HG03521 (cell line): ENCODE measurements around the gene AHNAK.
"Not testable (repeated sequence)": the region's sequence is repeated elsewhere in the genome, so short reads cannot be mapped to it uniquely, and the experiment has no call there.

ENCODE experiments used
- ATAC-seq: cut with Tn5 transposase; IDR thresholded peaks from one replicate; pipeline ENCODE4 v1.9.1; 2021; ENCODE audit warnings: mild to moderate bottlenecking, moderate library complexity; ENCODE audit not compliant: unreplicated experiment

Gene AHNAK, protein sequence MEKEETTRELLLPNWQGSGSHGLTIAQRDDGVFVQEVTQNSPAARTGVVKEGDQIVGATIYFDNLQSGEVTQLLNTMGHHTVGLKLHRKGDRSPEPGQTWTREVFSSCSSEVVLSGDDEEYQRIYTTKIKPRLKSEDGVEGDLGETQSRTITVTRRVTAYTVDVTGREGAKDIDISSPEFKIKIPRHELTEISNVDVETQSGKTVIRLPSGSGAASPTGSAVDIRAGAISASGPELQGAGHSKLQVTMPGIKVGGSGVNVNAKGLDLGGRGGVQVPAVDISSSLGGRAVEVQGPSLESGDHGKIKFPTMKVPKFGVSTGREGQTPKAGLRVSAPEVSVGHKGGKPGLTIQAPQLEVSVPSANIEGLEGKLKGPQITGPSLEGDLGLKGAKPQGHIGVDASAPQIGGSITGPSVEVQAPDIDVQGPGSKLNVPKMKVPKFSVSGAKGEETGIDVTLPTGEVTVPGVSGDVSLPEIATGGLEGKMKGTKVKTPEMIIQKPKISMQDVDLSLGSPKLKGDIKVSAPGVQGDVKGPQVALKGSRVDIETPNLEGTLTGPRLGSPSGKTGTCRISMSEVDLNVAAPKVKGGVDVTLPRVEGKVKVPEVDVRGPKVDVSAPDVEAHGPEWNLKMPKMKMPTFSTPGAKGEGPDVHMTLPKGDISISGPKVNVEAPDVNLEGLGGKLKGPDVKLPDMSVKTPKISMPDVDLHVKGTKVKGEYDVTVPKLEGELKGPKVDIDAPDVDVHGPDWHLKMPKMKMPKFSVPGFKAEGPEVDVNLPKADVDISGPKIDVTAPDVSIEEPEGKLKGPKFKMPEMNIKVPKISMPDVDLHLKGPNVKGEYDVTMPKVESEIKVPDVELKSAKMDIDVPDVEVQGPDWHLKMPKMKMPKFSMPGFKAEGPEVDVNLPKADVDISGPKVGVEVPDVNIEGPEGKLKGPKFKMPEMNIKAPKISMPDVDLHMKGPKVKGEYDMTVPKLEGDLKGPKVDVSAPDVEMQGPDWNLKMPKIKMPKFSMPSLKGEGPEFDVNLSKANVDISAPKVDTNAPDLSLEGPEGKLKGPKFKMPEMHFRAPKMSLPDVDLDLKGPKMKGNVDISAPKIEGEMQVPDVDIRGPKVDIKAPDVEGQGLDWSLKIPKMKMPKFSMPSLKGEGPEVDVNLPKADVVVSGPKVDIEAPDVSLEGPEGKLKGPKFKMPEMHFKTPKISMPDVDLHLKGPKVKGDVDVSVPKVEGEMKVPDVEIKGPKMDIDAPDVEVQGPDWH (N-terminal part only)

DNA sequence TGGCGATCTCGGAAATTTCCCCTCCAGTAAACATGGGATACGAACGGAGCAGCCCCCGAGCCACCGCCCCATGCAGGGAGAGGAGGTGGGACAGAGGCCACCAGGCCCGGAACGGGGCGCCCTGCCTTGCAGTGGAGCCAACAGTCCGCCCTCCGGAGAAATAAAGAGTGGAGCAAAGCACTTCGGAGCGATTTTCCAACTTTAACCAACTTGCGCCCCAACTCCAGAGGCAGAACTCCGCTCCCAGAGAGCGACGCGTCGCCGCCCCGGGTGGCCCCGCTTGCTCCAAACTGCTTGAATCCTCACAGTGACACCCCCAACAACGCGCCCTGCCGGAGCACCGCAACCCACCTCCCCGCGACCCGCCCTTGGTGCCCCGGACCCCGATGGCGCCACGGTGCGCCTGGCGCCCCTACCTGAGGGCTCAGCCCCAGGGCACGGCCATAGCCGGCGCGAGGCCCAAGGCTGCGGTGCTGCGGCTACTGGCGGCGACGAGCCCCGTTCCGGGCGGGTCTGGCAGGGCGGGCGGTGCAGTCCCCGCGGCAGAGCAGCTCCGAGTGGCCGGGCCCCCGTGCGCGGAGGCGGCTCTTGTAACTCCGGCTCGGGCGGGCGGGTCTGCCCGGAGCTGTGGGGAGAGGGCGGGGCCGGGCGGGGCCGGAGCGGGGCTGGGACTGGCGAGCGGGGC is at the start of gene AHNAK:
Gene AHNAK, minus strand, starts transcription at position 563 of the 685 bp plus-strand sequence. CDS start 10,708 bp downstream, outside the sequence.
- no peak for ATAC-seq

DNA sequence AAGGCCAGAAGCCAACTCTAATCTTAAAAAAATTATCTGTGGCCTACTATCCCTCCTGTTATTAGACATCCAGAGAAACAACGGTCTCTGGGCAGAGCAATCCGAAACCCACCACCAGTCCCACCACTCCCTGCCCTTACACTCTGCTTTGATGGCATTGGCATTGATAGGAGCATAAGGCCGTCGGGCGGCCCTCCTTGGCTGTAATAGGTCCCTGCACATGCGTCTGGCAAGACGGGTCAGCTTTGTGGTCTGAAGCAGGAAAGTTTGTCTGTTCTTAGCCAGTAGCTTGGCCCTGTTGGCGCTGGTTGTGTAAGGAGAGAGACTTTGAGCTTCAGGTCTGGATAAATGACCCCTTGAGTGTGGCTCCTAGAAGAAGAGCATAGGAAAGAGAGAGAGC is 48.5 kb upstream of the AHNAK start:
- no peak for ATAC-seq

DNA sequence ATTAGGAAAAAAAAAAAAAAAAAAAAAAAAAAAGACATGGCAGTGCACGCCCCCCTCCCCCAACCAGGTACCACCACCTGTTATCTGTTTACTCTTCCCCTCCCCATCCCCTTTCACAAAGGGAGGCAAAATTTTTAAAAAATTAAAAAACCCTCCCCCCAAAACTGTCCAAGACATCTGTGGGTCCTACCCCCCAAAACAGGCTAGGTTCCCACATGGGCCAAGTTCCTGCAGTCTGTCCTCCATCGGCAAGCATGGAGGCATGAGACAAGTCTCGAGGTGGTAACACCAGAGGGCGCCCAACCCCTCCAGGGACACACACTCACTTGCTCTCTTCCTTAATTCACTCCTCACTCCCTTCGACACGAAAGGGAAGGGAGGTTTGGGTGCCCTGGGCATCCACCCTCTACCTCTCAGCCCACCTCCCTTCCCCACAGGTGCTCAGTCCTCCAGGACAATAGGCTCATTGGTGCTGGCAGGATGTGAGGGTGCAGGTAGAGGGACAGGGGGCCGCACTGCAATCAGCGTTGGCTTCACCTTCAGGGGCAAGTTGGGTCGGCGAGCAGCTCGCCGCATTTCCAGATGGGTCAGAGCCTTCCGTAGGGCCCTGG is 46.9 kb upstream of the AHNAK start:
- no peak for ATAC-seq

DNA sequence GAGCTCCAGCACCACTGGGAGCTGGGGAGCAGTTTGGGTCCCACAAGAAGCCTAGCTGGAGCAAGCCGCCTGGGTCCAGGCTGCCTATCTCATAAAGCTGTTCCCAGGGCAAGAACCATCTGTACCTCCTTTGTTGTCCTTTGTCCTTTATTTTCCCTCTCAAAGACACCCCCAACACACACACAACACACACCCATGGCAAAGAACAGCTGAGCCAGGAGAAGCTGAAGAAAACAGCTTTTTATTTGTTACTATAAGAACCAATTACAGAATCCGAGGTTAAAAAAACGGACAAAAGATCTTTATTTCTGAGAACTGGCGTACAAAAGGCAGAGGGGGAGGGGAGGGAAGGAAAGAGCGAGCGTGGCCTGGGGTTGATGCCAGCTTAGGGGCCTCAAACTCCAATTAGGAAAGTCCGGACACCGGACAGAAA is 46.4 kb upstream of the AHNAK start:
- no peak for ATAC-seq

DNA sequence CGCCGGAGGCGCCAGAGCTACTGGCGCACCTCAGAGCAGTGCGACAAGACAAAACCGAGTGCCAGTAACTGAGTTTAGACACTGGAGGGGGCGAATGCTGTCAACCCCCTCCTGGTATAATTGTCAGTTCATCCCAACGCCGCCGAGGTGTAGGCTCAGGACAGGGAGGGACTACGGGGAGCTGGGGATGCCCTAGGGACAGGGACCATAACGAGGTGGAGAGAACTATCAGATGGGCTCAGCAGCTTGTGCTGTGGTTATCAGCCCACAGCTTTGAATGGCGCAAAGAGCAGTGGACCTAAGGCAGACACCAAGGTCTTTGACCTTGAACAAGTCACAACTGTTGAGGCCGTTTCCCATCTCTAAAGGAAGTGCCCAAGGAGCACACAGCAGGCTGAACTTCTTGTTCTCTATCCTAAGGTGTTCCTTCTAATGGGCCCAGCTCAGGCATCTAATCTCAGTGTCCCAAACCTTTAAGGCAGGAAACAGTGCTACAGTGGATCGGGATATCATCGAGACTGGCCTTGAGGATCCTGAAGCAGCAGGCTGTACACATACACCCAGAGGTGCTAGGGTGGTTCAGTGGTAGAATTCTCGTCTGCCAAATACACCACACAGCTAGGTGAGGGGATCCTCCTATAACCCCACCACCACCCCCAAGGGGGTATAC is 45.7 kb upstream of the AHNAK start:
- no peak for ATAC-seq

DNA sequence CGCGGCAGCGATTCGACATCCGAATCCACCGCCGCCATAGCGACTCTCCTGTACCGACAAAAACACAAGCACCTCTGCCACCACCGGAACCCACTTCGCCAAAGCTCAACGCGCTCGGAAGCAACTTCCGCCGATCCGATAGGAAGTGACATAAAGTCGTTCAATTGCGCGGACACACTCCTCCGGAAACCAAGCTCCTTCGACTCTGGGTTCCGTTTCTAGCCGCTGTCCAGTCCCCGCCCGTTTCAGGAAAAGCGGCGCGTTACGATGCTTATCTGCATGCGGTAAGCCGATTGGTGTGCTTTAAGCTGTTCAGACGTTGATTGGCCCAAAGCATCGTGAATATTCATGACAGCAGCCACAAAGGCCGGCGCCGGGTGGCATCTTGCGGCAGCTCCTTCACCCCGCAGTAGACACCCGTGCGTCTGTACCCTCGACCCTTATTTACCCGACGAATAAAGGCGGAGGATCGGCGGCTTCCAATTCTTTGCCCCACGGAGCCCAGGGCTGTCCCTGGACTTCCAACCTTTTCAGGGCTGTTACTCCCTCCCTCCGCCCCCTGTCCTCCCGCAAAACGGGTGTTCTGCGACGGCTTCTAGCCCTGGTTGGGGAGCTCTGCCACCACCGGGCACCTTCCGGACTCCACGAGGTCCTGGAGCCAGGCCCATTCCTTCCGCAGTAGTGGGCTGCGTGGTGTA is 45.0 kb upstream of the AHNAK start, which contains the start of gene TUT1:
Gene TUT1, minus strand, starts transcription at position 76 of the 698 bp plus-strand sequence. Its CDS starts 38 bp downstream, at position 38.
- ATAC-seq = peak; percentile 86

DNA sequence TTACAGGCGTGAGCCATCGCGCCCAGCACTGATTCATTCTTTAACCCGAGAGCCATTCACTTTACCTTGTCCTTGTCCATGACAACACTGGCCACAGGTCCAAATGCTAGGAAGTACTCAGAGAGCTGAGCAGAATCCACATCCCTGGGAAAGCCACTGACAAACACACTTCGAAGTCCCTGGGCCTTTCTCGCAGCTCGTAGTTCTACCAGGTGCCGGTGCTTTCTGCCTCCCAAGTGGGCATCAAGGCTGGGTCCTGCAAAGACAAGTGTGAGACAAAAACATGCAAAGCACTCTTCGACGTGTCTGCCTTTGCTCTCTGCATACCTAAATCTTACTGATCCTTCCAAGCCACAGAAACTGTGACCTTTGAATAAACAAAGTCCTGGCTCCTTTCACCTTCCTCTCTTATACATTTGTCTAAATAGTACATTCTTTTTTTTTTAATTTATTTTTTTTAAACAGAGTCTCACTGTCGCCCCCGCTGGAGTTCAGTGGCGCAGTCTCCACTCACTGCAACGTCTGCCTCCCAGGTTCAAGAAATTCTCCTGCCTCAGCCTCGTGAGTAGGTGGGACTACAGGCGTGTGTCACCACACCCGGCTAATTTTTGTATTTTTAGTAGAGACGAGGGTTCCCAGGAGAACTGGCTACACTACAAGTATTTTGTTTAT is 42.5 kb upstream of the AHNAK start:
- ATAC-seq = no peak

DNA sequence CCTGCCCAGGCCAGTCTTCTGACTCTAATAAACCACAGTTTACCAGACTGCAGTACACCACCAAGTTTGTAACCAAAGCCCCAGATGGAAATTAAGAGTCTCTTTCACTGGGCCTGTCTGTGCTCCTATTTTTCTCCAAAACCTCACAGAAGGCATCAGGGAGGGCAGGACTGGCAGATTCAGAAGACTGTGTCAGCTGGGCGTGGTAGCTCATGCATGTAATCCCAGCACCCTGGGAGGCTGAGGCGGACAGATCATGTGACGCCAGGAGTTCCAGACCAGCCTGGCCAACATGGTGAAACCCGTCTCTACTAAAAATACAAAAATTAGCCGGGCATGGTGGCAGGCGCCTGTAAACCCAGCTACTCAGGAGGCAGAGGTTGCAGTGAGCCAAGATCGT is 38.8 kb upstream of the AHNAK start:
- ATAC-seq = not testable (repeated sequence)

DNA sequence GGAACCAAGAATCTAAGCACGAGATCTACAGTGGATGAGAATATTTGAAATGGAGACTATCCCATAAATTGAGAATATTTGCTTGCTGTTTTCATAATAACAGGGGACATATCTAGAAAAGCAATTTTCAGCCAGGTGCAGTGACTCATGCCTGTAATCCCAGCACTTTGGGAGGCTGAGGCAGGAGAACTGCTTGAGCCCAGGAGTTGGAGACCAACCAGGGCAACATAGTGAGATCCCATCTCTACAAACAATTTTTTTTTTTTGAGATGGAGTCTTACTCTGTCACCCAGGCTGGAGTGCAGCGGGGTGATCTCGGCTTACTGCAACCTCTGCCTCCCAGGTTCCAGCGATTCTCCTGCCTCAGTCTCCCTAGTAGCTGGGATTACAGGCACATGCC is 35.1 kb upstream of the AHNAK start:
- ATAC-seq = not testable (repeated sequence)

DNA sequence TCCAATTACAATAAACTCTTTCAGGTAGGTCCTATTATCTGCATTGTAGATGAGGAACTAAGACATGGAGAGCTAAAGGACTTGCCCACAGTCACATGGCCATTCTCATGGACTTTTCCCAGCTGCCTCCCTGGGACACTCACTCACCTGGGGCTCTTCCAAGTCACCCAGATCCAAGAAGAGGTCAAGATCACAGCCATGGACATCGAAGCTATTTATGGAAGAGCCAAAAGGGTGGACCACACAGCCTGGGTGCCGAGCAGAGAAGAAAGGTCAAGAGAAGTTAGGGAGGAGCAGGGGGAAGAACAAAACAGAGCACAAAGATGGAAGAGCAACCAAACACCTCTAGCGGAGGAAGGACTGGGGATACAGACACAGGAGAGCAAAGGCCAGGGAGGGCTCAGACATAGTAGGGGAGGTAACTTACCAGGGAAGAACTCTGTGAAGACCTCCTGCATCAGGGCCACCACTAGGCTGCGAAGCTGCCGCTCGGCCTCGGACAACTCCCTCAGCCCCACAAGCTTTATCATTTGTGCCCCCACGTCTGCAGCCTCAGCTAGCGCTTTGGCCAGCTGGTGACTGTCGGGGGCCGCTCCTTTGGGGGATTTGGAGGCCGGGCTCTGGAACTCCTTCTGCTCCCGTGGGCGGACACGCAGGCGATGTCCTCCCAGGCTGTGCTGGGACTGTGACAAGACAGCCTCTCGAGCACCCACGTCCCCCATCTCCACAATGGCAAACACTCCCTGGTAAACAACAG is 34.5 kb upstream of the AHNAK start:
- ATAC-seq = no peak

DNA sequence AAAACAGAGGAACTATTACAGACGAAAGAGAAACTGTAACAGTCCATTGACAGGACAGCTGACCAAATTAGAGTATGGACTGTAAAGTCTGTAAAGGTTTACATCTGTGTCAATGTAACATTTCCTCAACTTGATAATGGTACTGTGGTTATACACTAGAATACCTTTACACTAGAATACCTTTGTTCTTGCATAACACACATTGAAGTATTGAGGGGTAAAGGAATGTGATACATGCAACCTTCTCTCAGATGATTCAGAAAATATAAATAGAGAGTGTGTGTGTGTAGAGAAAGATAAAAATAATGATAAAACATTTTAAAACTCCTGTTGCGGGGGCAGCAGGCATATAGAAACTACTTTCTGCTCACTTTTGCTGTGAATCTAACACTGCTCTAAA is 32.6 kb upstream of the AHNAK start:
- no peak for ATAC-seq

DNA sequence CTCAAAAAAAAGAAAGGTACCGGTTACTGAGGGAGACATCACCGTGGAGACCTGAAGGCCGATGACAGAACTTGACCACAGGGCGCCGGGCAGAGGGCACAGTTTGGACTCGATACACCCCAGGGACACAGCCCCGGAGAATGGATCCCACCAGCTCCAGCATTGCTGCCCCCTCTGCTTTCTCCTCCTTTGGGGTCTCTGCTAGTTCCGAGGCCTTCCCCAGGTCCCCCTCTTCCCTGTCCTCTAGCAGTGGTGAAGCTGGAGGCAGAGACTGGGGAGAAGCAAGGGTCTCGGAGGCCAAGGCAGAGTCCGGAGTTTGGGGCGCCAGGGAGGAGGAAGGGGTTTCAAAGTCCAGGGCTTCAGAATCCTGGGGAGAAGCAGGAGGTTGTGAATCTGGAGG is 31.9 kb upstream of the AHNAK start:
- no peak for ATAC-seq

DNA sequence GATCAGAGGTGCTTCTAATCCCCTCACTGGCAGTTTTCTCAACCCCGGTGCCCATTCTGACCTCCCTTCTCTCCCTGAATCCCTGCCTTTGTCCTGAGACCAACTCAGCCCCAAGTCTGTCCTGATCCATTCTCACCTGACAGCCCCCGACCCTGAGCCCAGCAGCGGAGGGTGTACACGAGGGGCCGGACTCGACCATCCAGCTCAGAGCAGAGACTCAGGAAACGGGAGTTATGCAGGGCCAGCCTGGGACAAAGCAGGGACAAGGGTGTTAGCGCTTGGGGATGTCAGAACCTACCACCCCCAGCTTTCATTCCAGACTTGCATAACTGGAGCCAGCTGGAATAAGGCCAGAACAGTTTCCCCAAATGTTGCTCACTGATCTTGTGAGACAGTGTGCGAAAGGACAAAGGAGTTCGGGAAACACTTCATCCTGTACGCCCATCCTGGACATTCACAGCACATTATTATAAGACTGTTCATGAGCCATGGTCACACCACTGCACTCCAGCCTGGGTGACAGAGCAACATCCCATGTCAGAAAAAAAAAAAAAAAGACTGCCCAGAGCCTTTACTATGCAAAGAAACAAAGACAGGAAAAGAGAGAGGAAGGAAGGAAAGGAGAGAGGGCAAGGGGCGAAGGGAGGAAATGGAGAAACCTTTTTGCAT is 30.6 kb upstream of the AHNAK start:
- no peak for ATAC-seq

DNA sequence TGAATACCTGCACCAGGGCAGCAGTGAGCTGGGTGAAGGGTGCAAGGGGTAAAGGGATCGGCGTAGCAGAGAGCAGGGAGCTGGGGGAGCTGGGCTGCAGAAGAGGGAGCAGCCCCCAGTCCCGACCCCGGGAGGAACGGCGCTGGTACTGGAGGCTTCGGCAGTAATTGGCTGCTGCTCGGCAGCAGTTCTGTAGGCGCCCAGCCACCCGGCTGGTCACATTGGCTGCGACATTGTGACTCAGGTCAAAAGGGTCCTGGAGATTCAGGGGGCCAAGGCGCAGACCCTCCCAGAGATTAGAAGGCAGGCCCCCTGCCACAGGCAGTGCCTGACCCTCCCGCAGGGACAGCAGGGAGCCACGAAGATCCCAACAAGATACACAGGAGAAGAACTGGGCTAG is 29.2 kb upstream of the AHNAK start:
- no peak for ATAC-seq

DNA sequence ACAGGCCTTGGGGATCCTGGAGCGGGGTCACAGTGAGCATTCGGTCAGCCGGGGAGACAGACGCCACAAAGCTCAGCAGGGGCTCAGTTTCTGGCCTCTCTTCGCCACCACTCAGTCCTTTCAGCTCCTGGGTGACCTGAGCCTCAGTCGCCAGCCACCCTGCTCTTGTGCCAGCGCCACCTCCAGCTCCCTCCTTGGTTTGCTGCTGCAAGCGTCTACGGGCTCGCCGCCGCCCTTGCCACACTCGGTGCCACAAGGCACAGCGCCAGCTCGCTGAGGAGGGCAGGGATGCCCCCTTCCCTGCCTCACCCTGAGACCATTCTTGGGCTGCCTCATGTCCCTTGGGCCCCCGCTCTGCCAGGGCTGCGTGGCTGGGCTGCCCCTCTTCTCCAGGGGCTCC is 28.6 kb upstream of the AHNAK start:
- no peak for ATAC-seq

DNA sequence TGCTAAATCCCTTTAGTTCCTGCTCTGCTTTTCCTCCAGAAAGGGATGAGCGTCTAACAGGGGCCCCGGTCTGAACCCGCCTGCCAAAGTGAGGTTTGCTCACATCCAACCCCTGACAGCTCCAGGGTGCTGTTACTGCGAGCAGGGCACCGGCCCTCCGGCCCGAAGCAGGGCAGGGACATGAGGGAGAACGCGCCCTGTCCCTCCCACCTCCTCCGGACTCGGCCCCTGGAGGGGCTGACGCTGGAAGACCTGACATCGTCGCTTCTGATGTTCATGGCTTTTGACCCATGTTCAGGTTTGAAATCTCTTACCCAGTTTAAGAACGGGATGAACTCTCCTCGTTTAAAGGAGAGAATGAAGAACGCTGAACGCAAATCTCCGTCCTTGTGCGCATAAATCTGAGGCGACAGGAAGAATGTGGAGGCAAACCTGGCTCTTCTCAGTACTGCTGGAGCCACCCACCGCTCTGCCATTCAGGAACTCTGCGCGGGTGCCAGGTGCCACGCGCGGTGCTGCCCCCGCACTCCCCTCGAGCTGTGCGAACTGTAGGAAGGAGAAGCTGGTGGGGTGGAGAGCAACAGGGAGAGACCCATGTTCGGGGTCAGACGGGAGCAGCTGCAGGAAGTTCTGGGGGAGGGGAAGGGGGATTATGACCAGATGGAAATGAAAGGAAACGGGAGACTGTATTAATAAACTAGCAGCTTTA is 27.9 kb upstream of the AHNAK start:
- peak; percentile 12 for ATAC-seq
